Natural killer cell (primary cell): Measurements from ENCODE around the gene PEX1. TPM values are rescaled to one million over a fixed set of nuclear protein-coding genes. Genes with fewer than 3 reads are reported as not detected.
A peak's percentile ranks its signal among the peaks of the same experiment; 100 is the strongest.
"Not testable (repeated sequence)": the region's sequence is repeated elsewhere in the genome, so short reads cannot be mapped to it uniquely, and the experiment has no call there.

Experiments used
- ATAC-seq, 3 donors: fragments of 150-1000 bp in 2 of 3; fragments of 200-7000 bp in 1 of 3; cut with Tn5 transposase; 1 replicate in 1 of 3; 2 replicates in 2 of 3; pipeline ENCODE4 v1.10.0; 2021; ENCODE audit warnings: mild to moderate bottlenecking in 2 of 3, moderate library complexity in 2 of 3
- DNase-seq, 2 donors: peaks; one replicate each; pipeline versions ENCODE4 v3.0.0 to v3.0.0-alpha.2; 2013 to 2021; ENCODE audit warnings: mixed read lengths in 1 of 2
- H3K27ac ChIP-seq: one replicate; pipeline ENCODE4 v1.5.1; 2013; ENCODE audit warnings: mild to moderate bottlenecking, low read length
- H3K27me3 ChIP-seq: one replicate; pipeline ENCODE4 v1.6.1; 2013; ENCODE audit warnings: low read length; ENCODE audit not compliant: control insufficient read depth, insufficient read depth
- H3K36me3 ChIP-seq: one replicate; pipeline ENCODE4 v1.6.1; 2013; ENCODE audit warnings: low read length; ENCODE audit not compliant: control insufficient read depth, insufficient read depth
- H3K4me1 ChIP-seq: one replicate; pipeline ENCODE4 v1.6.1; 2013; ENCODE audit warnings: low read length; ENCODE audit not compliant: control insufficient read depth, insufficient read depth
- H3K4me3 ChIP-seq: one replicate; pipeline ENCODE4 v1.5.1; 2013; ENCODE audit warnings: low read length
- H3K9me3 ChIP-seq: one replicate; pipeline ENCODE4 v1.6.1; 2013; ENCODE audit warnings: low read length; ENCODE audit not compliant: control insufficient read depth, insufficient read depth
- H3K27ac Mint-ChIP-seq, 2 donors: one replicate each; pipeline ENCODE4 v1.8.0; 2022; ENCODE audit warnings: mild to moderate bottlenecking in 2 of 2, mixed read lengths in 2 of 2, moderate library complexity in 1 of 2
- H3K27me3 Mint-ChIP-seq, 2 donors: one replicate each; pipeline ENCODE4 v1.8.0; 2022; ENCODE audit warnings: low read depth in 2 of 2, mixed read lengths in 2 of 2
- H3K36me3 Mint-ChIP-seq: one replicate; pipeline ENCODE4 v1.8.0; 2022; ENCODE audit warnings: mixed read lengths
- H3K4me1 Mint-ChIP-seq, 2 donors: one replicate each; pipeline ENCODE4 v1.8.0; 2022; ENCODE audit warnings: mixed read lengths in 2 of 2
- H3K4me3 Mint-ChIP-seq: one replicate; pipeline ENCODE4 v1.8.0; 2022; ENCODE audit warnings: mild to moderate bottlenecking, moderate library complexity, mixed read lengths
- H3K9me3 Mint-ChIP-seq, 2 donors: one replicate each; pipeline ENCODE4 v1.8.0; 2022; ENCODE audit warnings: mixed read lengths in 2 of 2
- WGBS: methylation state at CpG from one replicate; pipeline ENCODE4 v1.1.7; 2013; ENCODE audit warnings: missing lambda C conversion rate; ENCODE audit not compliant: insufficient coverage; 5-methylcytosine and 5-hydroxymethylcytosine counted together
- intact Hi-C: fragments of 100-400 bp; cut with micrococcal nuclease; formaldehyde crosslinking; loops from one replicate; pipeline ENCODE4 v1.14.2; 2022
- total RNA-seq, 4 donors: library from RNA; stranded (reverse); fragments of 120-200 nt in 1 of 4; gene quantifications; one replicate each; pipeline versions ENCODE4 v1.2.3 to v1.2.4, GENCODE V29; 2013 to 2022
- TF ChIP-seq, protein P1 (sequence below): fragments of 200-600 bp; IDR thresholded peaks from one replicate; pipeline ENCODE4 v1.8.0; 2022; ENCODE audit warnings: antibody characterized with exemption

The PEX1 gene
- total RNA-seq, 3 donors from 2014 or later (not counting 1 experiment from before 2014, with no cell fraction given) = 22.8 to 26.7 (median 26.2) TPM

DNA sequence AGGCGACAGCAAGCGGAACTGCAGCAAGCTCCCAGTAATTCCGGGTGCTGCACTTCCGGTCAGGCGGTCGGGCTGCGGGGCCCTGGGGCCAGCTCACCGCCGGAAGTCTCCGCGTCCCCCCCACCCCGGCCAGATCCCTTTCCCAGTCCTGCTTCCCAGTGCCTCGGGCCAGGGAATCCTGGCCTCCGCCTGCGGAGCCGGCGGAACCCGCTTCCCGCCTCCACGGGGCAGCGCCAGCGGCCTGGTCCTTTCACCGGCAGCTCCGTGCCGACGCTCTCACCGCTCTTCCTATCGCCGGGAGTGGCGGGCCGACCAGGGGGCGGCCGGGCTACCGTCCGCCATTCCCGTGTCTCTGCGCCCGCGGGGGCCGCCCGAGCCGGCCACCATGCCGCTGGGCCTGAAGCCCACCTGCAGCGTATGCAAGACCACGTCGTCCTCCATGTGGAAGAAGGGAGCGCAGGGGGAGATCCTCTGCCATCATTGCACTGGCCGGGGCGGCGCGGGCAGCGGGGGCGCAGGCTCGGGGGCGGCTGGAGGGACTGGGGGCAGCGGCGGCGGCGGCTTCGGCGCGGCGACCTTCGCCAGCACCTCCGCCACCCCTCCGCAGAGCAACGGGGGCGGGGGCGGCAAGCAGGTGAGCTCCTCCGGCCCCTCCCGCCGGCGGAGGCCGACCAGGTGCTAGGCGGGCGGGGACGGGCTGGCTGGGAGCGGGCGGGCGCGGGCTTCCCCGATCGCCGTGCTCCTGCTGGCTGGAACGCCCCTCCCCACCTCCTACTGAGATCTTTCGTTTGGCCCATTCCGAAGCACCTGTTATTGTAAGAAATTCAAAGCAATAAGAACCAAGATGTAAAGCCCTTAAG, 80.7 kb downstream of the PEX1 start, which contains the start of gene GATAD1:
GATAD1 (plus strand) TSS at position 138 of the 860 bp plus-strand sequence; CDS start at position 386, 248 bp downstream.
- ATAC-seq (peak; percentile 84 to 94 (median 89)), DNase-seq (peak; percentile 80 to 91)
- H3K27me3 Mint-ChIP-seq = no peaks in the 10 kb centered on the region
- TF ChIP-seq, protein P1, sequence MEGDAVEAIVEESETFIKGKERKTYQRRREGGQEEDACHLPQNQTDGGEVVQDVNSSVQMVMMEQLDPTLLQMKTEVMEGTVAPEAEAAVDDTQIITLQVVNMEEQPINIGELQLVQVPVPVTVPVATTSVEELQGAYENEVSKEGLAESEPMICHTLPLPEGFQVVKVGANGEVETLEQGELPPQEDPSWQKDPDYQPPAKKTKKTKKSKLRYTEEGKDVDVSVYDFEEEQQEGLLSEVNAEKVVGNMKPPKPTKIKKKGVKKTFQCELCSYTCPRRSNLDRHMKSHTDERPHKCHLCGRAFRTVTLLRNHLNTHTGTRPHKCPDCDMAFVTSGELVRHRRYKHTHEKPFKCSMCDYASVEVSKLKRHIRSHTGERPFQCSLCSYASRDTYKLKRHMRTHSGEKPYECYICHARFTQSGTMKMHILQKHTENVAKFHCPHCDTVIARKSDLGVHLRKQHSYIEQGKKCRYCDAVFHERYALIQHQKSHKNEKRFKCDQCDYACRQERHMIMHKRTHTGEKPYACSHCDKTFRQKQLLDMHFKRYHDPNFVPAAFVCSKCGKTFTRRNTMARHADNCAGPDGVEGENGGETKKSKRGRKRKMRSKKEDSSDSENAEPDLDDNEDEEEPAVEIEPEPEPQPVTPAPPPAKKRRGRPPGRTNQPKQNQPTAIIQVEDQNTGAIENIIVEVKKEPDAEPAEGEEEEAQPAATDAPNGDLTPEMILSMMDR = peak; percentile 29
- Histone ChIP-seq H3K4me1 (peaks cover 6% of the 10 kb centered on the region), H3K27ac (peak within 1 kb of the TSS; percentile 97), H3K4me3 (peak within 1 kb of the TSS; percentile 92), H3K9me3 (no peaks in the 10 kb centered on the region), H3K27me3 (no peaks in the 10 kb centered on the region), H3K36me3 (peaks cover 27% of the 10 kb centered on the region)
- peaks cover 7% of the 10 kb centered on the region for H3K36me3 Mint-ChIP-seq
- no peaks in the 10 kb centered on the region for H3K9me3 Mint-ChIP-seq
- peak within 1 kb of the TSS; percentile 90 to 98 for H3K27ac Mint-ChIP-seq
- peak within 1 kb of the TSS; percentile 93 for H3K4me3 Mint-ChIP-seq
- intact Hi-C loops = loop anchor here (1.0 to 10.0 kb wide), 10 partner anchors 23 to 1990 kb away; partner anchors contain the start of genes AKAP9, ANKIB1, CYP51A1 and KRIT1
- peaks cover 6 to 9% of the 10 kb centered on the region in 2 donors for H3K4me1 Mint-ChIP-seq
- WGBS = under 1% methylated on average over 87 of the region's 87 CpGs

DNA sequence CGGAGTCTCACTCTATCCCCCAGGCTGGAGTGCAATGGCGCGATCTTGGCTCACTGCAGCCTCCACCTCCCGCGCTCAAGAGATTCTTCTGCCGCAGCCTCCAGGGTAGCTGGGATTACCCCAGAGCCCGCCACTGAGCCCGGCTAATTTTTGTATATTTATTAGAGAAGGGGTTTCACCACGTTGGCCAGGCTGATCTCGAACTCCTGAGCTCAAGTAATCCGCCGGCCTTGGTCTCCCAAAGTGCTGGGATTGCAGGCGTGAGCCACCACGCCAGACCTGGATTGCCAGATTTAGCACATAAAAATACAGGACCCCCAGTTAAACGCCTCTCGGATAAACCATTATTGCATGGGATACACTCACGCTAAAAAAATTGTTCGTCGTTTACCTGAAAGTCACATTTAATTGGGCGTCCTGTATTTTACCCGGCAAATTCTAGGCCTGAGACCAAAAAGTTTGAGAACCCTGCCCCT, 81.4 kb downstream of the PEX1 start:
- 58% methylated on average over 21 of the region's 21 CpGs for WGBS
- ATAC-seq = no peak
- H3K27me3 ChIP-seq = no peaks in the 10 kb centered on the region
- peak overlapping the region; percentile 92 for H3K4me3 ChIP-seq
- TF ChIP-seq, protein P1 = peak; percentile 84
- H3K27me3 Mint-ChIP-seq = no peaks in the 10 kb centered on the region
- intact Hi-C loops = loop anchor here (1.0 to 10.0 kb wide), 7 partner anchors 23 to 1990 kb away; partner anchors contain the start of genes AKAP9, ANKIB1, KRIT1 and LRRD1
- peaks cover 6% of the 10 kb centered on the region for H3K4me1 ChIP-seq
- peak overlapping the region; percentile 85 for H3K4me3 Mint-ChIP-seq
- H3K36me3 ChIP-seq = peaks cover 20% of the 10 kb centered on the region
- H3K9me3 Mint-ChIP-seq = no peaks in the 10 kb centered on the region
- no peaks in the 10 kb centered on the region for H3K9me3 ChIP-seq
- peak overlapping the region; percentile 90 to 98 for H3K27ac Mint-ChIP-seq
- peaks cover 7% of the 10 kb centered on the region for H3K36me3 Mint-ChIP-seq
- H3K27ac ChIP-seq = peak overlapping the region; percentile 97
- peaks cover 6 to 9% of the 10 kb centered on the region in 2 donors for H3K4me1 Mint-ChIP-seq
- DNase-seq = no peak

DNA sequence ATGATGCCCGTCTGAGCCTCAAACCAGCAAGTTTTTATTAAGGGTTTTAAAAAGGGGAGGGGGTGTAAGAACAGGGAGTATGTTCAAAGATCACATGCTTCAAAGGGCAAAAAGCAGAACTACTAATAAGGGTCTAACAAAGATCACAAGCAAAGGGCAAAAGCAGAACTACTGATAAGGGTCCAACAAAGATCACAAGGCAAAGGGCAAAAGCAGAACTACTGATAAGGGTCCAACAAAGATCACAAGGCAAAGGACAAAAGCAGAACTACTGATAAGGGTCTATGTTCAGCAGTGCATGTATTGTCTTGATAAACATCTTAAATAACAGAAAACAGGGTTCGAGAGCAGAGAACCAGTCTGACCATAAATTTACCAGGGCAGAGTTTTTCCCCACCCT, 85.6 kb downstream of the PEX1 start:
- not testable (repeated sequence) for DNase-seq, H3K36me3 Mint-ChIP-seq, H3K27me3 ChIP-seq, H3K27ac ChIP-seq, H3K4me1 ChIP-seq, H3K9me3 ChIP-seq, H3K4me3 Mint-ChIP-seq, H3K4me3 ChIP-seq, ATAC-seq, H3K27ac Mint-ChIP-seq, H3K9me3 Mint-ChIP-seq, H3K4me1 Mint-ChIP-seq, H3K36me3 ChIP-seq
- 90% methylated on average over 2 of the region's 2 CpGs for WGBS
- peaks cover 9 to 12% of the 10 kb centered on the region in 2 donors for H3K27me3 Mint-ChIP-seq
- intact Hi-C loops = loop anchor here (10.0 kb wide), 1 partner anchor 608 kb away; no protein-coding TSS in a partner anchor

DNA sequence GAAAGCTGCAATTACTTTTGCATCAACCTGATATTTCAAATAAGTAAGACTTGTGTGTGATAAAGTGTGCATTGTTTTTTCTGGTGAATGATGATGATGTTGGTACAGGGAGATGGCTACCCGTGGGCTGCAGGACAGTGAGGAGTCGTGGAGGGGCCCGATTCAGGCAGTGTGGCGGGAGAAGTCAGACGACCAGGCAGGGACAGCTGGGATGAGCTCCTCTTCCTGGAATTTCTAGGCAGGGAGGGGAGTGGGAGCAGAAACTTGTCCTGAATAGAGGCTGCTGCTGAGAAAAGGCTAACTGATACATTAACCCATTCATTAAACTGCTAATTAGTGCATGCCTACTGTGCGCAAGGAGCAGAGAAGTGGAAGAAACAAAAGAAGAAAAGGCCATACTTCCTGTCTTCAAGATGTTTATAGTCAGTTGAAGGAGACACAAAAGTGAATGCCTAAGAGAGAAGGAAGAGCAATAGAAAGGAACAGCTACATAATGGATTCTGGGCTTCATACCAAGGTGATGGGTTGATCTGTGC, 90.3 kb downstream of the PEX1 start:
- intact Hi-C loops = no loop called here
- TF ChIP-seq, protein P1 = no peak
- no peak for ATAC-seq

More for the DNA sequence above, 90.3 kb downstream of the PEX1 start:
- H3K27me3 Mint-ChIP-seq = peaks cover 11 to 12% of the 10 kb centered on the region in 2 donors
- H3K36me3 ChIP-seq = no peaks in the 10 kb centered on the region
- H3K27me3 ChIP-seq = no peaks in the 10 kb centered on the region
- no peaks in the 10 kb centered on the region for H3K9me3 Mint-ChIP-seq
- no peaks in the 10 kb centered on the region for H3K4me1 ChIP-seq
- no peaks in the 10 kb centered on the region for H3K36me3 Mint-ChIP-seq
- no peaks in the 10 kb centered on the region for H3K4me1 Mint-ChIP-seq
- H3K4me3 ChIP-seq = no peak overlapping the region
- H3K27ac ChIP-seq = no peak overlapping the region
- 93% methylated on average over 6 of the region's 6 CpGs for WGBS
- no peaks in the 10 kb centered on the region for H3K9me3 ChIP-seq
- DNase-seq = no peak
- H3K27ac Mint-ChIP-seq = no peak overlapping the region
- no peak overlapping the region for H3K4me3 Mint-ChIP-seq
